HG03097 (cell line): ENCODE measurements around the gene TRIM65.
"Not testable (repeated sequence)": the region's sequence is repeated elsewhere in the genome, so short reads cannot be mapped to it uniquely, and the experiment has no call there.

Experiments
- ATAC-seq: cut with Tn5 transposase; IDR thresholded peaks from one replicate; pipeline ENCODE4 v1.9.1; 2021; ENCODE audit not compliant: unreplicated experiment, low FRiP score

Gene TRIM65

DNA sequence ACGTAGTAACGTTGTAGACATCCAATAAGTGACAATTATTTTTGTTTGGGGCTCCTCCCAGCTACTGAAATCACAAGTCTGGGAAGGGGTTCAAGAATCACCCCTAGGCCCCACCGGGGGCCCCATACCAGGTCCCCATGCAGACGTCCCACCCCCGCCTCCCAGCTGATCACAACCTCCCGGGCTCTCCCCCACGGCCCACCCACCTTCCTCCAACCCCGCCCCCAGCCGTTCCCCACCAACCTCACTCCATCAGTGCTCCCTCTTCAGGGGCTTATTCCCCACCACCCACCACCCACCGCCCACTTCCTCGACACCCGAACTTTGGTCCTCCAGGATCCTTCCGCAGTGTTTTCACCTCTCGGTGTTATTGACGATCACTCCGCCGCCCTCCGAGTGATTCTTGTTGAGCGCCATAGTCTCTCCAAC is 41.9 kb downstream of the TRIM65 start:
- ATAC-seq, result no peak

DNA sequence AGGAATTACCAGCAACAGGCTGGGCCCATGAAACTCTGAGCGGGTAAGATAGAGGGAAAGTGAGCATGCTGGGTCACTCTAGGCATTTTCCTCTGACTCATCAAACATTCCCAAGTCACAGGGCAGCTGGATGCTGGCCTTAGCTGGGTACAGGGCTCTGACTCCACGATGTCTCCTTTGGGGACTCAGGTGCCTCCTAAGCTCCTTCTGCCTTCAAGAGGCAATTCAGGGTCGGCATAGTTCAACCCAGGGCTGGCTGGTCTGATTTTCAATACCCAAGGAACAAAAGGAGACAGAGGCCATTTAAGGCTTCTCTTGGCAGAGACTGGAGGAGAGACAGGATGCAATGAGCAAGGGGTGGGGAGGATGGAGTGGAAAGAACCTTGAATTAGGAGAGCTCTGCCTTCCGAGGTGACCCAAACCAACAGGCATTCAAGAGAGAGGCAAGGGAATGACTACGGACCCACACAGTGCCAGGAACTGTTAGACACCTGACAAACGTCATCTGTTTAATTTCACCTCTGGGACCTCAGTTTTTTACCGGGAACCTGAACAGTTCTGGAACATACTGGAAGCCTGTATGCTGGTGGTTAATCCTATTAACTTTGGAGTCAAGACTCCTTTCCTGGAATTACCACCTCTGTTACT is 42.5 kb downstream of the TRIM65 start:
- ATAC-seq, result no peak

DNA sequence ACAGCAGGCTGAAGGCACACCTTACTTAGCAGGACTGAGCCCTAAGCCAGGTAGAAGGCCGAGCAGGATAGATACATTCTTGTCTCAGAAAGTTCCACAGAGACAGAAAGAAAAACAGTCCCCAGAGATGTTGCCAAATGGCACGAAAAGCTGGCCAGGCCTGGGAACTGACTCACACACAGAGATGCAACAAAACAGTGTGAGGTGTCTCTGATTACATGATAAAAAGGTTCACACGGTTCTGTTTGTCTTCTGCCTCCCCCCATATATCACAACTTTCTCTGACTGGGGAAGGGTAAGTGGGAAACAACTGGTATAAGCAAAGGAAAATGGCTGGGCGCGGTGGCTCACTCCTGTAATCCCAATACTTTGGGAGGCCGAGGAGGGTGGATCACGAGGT is 43.3 kb downstream of the TRIM65 start:
- no peak for ATAC-seq

DNA sequence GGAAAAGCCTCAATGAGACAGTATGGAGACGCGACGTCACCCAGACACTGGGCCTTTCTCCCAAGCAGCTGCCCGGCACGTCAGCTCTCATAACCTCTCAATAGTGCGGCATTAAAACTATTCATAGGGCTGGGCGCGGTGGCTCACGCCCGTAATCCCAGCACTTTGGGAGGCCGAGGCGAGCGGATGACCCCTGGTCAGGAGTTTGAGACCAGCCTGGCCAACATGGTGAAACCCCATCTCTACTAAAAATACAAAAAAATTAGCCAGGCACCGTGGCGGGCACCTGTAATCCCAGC is 45.1 kb downstream of the TRIM65 start:
- not testable (repeated sequence) for ATAC-seq

DNA sequence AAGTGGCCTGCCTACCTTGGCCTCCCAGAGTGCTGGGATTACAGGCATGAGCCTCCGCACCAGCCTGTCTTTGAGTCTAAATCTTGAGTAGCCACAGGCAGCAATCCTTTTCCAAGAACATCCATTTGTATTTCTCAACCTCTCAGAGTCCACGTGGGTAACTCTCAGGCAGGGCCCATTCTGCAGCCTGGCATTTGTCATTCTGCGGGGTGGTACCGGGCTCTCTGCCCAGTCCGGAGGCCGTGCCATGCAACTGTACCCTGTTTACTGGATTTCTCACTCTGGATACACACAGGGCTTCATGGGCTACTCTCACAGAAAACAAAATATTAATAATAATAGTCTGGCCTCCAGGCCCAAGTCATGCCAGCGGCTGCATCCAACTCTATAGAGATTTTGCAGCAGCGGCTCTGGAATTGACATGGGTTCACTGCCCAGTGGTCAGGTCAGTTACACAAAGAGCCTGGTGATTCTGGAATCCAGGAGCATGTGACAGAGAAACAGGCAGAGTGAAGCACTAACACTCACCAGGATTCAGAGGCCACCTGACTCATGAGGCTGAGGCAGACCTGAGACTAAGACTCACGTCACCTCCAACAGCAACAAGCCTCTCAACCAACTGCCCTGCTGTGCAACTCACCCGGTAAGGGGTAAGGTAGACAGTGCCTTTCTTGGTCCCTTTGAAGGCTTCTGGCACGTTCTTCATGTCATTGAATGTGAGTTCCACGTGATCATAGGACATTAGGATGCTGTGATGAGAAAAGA is 45.6 kb downstream of the TRIM65 start:
- no peak for ATAC-seq

DNA sequence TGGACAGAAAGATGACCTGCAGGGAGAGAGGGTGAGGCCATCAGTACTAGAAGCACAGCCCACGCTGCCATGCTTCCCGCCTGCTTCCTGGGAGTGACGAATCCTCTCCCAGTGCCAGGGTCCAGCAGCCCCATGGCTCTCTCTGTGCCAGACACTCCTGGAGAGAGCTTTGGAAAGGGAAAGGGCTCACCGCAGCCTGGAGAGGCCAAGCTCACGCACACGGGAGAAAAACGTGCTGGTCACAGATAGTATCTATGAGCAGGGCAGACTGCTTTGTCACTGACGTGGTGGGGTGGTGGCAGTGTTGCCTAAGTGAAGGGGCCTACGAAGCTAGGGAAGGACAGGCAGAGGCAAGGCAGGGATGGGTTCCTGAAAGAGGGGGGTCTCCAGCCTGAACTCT is 47.0 kb downstream of the TRIM65 start:
- no peak for ATAC-seq

DNA sequence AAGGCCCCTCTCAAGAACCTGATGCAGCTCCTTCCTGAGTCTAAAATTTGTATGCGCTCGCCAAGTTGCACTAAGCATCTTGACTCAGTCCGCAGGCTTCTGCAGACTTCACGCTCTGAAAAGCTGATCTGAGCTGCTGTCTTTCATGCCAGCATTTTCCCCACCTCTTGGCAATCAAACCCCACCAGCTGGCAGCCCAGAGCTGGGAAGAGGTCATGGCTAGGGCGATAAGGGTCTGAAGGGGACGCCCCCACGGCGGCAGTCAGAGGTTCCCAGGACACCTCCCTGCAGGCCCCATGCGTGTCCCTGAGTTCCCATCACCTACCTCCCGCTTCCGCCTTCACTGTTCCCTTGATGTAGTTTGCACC is 47.5 kb downstream of the TRIM65 start:
- ATAC-seq, result no peak

DNA sequence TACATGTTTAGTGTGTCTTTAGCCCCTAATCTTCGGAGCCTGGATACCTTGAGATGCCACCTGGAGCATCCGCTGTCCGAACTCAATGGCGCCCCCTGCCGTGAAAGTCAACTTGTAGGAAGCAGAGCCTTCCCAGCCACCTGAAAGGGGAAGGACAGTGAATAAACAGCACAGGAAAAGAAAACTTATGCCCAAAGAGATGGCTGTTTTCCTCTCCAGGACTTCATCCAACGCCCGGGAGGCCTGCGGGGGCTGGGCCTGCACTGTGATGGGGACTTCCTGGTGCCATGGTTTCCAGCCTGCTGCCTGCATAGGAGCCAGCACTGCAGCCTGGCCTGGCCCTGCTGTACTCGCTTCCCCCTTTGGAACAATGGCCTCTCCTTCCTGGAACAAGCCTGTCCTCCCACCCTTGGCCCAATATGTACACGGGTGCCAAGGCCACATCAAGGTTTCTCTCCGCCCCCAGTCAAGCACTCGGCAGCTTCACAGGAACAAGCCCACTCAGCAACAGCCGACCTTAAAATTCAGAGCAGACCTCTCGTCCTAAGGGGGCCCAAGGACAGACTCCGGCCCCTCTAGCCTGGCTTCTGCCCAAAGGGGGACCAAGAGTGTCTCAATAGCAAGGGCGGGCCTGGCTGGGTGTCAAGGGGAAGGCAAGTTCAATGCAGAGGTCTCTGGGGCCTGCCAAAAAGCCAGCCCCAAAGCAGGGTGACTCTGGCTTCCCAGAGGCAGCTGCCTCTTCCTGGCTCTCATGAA is 48.0 kb downstream of the TRIM65 start:
- ATAC-seq, result no peak

DNA sequence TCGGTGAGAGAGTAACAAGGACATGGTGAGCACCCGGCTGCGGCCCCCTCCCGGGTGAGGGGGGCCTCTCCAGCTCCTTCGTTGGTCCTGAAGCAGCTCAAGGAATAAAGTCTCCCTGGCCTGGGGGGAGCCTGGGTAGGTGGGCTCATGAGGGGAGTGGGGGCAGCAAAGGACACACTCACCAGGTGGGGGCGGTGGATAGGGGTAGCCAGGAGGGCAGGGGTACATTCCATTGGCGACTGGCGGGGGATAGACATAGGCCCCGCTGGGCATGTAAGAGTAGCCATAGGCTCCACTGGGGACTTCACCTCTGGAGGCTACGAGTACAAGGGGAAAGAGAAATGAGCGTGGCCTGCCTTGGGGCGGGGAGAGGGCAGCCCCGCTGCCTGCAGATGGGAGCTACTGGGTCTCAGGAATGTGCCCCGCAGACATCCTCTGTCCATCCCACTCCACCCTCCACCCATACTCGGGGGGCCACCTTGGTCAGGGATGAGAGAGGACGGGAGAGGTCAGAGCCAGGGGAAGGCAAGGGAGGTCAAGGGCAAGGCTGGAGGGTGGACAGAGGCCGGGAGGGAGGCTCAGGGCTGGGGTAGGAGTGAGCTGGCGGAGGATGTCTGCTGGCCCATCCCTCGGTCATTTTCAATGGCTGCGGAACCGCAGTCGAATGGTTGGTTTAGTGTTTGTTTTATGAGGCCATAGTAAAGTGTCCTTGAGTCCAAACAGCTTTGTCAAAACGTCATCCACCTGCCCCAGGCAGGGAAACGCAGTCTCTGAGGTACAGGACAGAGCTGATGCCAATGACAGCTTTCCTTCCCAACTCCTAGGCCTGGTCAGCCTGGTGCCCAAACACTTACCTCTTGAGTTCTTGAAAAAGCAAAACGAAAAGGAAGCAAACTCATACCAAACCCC is 48.9 kb downstream of the TRIM65 start:
- no peak for ATAC-seq

DNA sequence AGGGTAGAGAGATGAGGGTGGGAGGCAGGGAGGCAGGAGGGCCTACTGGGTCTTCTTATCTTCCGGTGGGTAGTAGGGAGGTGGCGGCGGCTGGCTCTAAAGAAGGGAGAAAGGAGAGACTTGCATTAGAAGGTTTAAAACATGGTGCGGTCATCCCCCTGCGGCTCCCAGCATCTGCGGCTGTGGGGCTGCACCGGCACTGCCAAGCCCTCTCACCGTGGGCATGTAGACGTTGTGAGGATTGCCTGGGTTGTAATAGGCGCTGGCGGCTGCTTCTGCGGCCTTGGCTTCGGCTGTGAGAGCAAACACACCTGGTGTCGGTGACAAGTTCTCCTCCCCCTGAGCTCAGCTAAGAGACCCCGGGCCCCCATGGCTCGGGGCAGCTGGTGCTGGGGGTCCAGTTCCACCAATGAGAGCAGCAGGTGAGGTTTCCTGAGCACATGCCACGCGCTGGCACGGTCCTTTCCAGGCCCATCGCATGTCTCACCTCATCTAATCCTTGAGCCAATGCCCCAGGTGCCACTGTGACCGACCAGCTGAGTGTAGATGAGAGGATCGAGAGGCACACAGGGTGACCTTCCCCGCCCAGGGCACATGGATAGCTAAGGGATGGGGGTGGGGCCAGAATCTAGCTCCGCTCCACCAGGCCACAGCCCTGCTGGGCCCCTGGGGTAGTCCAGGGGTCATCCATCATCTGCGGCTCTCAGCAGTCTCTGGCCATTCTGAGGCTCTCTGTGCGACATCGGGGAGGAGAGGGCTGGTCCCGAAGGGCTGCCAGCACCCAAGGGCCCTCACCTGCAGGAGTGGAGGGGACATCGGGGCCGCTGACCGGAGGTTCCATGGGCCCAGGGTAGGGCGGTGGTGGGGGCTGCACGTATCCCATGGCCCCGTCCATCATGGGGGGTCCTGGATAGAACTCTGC is 49.8 kb downstream of the TRIM65 start:
- ATAC-seq, result no peak

DNA sequence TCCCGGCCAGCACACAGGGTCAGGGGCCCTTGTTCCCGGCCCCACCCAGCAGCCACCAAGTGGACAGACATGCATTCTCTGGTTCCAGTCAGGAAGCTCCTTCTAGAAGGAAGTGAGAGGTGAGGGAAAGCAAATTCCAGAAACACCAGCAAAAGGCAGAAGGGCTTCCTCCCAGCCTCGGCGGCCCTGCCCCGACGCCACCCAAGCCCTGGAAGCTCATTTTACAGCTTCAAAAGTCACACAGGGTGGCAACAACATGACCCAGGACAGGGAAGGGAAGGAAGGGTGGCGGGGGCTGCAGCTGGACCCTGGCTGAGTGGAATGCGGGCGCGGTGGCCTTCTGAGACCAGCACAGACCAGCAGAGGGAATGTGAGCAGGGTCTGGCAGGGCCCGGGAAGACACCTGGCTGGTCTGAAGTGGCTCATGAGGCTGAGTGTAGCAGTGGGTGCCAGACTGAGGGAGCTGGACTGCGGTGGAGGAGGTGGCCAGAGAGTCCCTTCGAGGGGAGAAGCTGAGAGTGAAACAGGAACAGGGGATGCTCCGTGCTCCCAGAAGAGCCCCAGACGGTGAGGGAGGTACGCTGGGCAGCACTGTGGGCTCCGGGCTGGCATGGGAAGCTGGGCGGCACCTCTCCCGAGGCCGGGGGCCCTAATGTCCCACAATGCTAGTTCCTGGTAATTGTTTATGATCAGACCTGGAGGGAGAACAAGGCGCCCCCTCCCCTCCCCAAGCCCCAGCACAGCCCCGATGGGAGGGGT is 50.6 kb downstream of the TRIM65 start:
- ATAC-seq, result no peak

DNA sequence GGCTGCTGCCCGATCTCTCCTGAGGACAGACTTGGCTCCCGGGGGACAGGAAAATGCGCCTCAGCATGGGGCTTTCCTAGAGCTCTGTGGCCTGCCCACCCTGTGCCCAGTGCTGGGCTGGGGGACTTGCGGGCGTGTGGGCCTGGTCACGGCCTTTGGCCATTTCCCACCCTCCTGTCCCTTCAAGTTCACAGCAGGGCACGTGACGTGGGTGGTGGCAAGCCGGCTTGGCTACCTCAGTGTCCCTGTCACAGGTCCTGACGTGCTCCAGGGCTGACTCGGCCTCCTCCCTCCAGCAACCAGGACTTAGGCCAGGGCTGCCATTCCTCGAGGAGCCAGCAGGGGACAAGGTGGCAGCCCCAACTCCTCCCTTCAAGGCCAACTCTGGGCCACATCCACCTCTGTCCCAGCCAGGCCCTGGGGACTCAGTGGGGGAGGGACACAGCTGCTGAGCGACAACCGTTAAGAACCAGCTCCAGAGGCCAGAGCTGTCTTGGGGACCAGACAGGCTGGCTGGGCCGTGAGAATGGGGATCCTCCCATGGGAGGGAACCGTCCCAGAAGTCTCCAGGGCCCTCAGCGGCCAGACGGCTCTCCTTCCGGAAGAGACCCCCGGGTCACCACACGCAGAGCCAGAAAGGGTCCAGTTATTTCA is 51.6 kb downstream of the TRIM65 start:
- no peak for ATAC-seq

DNA sequence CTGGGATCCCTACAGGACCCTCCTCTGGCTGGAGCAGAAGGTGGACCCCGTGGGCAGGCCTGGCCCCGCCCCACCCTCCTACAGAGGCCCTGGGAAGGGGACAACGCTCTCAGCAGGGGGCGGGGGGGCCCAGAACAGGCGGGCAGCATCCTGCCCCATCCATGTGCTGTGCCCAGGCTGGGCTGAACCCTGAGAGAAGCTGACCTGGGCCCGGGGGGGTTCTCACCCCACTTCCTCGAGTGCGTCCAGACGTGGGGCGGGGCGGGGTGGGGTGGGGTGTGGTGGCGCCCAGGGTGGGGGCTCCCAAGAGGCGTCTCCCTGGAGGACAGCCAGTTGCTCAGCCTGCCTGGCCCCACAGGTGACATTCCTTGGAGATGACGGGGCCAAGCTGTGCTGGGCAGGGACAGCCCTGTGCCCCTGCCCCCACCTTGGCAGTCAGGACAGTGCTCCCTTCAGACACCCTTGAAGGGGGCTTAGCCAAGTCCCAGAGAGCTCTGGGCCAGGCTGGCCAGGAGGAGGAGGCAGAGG is 52.2 kb downstream of the TRIM65 start:
- no peak for ATAC-seq

DNA sequence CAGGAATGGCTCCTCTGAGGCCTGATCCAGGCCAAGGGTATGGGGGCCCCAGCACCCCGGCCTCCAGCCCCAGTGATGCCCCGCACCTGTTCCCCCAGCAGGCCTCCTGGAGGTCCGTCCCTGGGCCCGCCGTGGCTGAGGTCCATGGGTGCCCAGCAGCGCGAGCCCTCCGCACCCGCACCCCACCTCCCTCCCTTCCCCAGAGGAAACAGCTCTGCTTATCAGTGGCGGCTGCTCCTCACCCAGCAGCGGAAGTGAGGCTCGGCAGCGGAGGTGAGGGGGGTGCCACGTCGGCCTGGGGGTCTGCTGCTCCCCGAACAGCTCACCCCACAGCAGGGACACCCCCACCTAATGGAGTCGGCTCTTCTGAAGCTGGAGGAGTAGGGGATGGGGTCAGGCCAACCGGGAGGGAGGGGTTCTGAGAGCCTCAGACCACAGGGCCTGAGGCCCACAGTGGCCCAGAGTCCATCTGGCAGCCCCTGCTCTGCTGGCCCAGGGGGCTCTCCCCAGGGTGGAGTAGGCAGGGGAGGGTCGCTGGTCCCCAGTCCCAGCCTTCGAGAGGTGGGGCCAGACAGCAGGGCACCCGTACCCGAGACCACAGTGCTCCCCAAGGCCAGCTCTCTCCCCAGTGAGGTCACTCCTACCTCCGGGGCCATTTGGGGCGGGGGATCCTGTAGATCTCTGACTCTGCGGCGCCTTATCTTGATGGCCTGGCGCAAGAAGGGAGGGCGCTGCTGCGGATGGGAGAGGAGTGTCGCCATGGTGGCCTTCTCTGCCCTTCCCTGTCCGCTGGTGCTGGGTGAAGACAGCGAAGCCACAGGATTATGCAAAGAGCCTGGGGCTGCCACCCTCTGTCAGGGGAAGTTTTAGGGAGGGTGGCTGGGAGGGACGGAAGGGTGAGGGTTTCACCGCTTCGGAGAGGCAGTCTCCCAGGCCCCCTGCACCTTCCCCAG is 52.9 kb downstream of the TRIM65 start, which contains the start of gene UNC13D:
Gene UNC13D (minus strand): TSS at position 828 of the 953 bp plus-strand sequence. CDS start 67 bp downstream, at position 761.
- no peak for ATAC-seq

DNA sequence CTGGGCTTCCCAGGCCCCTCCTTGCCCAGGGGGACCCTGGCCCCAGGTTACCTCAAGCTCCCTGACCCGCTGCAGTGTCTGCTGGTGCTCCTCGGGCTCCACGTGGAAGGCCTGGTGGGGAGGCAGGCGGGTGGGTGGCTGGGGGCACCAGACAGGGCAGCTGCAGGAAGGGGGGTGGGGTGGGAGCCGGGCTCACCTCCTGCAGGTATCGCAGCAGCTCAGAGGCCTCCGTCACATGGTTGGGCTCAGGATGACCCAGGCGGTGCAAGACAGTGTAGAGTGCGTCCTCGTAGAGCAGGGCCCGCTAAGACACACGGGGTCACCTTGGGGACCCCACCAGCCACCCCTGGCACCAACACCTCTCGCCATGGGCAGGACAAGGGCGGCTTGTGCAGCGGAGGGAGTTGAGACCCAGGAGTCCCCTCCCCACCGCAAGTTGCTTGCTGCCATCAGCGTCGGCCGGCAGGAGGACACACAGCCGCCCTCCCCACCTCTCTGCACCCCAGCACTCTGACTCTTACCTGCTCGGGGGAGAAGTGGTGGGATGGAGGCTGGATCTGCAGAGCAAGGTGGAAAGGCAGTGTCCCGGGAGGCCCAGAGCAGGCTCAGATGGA is 53.7 kb downstream of the TRIM65 start:
- no peak for ATAC-seq

DNA sequence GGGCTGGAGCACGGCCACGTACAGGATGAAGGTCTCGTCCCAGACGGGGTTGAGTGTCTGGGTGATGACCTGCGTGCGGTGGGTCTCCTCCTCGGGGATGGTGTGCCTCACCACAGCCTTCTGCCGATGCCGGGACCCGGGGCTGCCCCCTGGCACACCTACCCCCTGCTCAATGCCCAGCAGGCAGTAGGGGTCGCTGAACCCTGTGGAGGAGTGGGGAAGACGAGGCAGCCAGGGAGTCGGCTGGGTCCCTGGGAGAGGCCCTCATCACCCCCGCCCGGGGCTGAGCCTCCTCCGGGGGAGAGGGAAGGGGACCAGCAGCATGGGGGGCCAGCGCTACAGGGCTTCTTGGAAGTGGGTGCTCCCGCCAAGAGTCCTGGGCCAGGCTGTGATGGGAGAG is 54.3 kb downstream of the TRIM65 start:
- ATAC-seq, result no peak

DNA sequence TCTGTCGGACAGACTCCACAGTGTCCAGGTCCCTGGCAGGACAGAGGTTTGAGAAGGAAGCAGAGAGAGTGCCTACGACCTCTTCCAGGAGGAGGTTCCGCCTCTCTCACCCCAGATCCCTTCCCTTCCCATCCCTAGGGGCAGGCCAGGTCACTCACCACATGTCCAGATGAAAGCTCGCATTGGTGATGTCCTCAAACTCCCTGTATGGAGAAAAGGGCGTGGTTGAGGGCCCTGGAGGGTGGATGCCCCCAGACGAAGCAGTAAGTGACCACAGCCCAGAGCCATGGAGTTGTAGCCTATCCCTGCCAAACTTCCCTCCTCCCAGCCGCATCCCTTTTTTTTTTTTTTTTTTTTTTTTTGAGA is 56.0 kb downstream of the TRIM65 start:
- ATAC-seq, result no peak
